Measurements from ENCODE around the gene TULP4.
A peak's percentile ranks its signal among the peaks of the same experiment; 100 is the strongest.
"Not testable (repeated sequence)": the region's sequence is repeated elsewhere in the genome, so short reads cannot be mapped to it uniquely, and the experiment has no call there.

The TULP4 gene

GRCh38 chr6:158332237-158332636 is 20.0 kb downstream of the TULP4 start:
- DNase-seq, result no peak

GRCh38 chr6:158333094-158333493 is 20.8 kb downstream of the TULP4 start:
- no peak for DNase-seq

- no peak for DNase-seq
Observed at GRCh38 chr6:158334534-158334933, 22.3 kb downstream of the TULP4 start.

- no peak for DNase-seq
Observed at GRCh38 chr6:158337332-158337731, 25.1 kb downstream of the TULP4 start.

GRCh38 chr6:158338311-158339112 is 26.2 kb downstream of the TULP4 start:
- DNase-seq, result no peak

GRCh38 chr6:158339197-158339596 is 26.9 kb downstream of the TULP4 start:
- DNase-seq, result not testable (repeated sequence)

- DNase-seq, result no peak
Observed at GRCh38 chr6:158340252-158340651, 28.0 kb downstream of the TULP4 start.

GRCh38 chr6:158344534-158344933 is 32.3 kb downstream of the TULP4 start:
- DNase-seq, result no peak

- not testable (repeated sequence) for DNase-seq
Observed at GRCh38 chr6:158345444-158345843, 33.2 kb downstream of the TULP4 start.

GRCh38 chr6:158347335-158347734 is 35.1 kb downstream of the TULP4 start:
- DNase-seq, result no peak

GRCh38 chr6:158348737-158349504 is 36.7 kb downstream of the TULP4 start:
- not testable (repeated sequence) for DNase-seq

- not testable (repeated sequence) for DNase-seq
Observed at GRCh38 chr6:158349505-158350275, 37.4 kb downstream of the TULP4 start.

- not testable (repeated sequence) for DNase-seq
Observed at GRCh38 chr6:158350731-158351130, 38.5 kb downstream of the TULP4 start.

- no peak for DNase-seq
Observed at GRCh38 chr6:158353883-158354877, 41.9 kb downstream of the TULP4 start.

GRCh38 chr6:158356586-158357546 is 44.6 kb downstream of the TULP4 start:
- DNase-seq, result no peak

- DNase-seq, result no peak
Observed at GRCh38 chr6:158357570-158358216, 45.4 kb downstream of the TULP4 start.

- DNase-seq, result no peak
Observed at GRCh38 chr6:158358450-158359077, 46.3 kb downstream of the TULP4 start.

- no peak for DNase-seq
Observed at GRCh38 chr6:158361068-158361467, 48.8 kb downstream of the TULP4 start.

GRCh38 chr6:158361961-158362669 is 49.9 kb downstream of the TULP4 start:
- DNase-seq, result peak; percentile 55
